Measurements from ENCODE around the gene MRNIP.
A peak's percentile ranks its signal among the peaks of the same experiment; 100 is the strongest.
"Not testable (repeated sequence)": the region's sequence is repeated elsewhere in the genome, so short reads cannot be mapped to it uniquely, and the experiment has no call there.

The MRNIP gene

GRCh38 chr5:179802207-179802883 is 56.3 kb downstream of the MRNIP start:
- DNase-seq = no peak

- peak; percentile 79 to 88 for DNase-seq
Measured at GRCh38 chr5:179801304-179802206, 57.1 kb downstream of the MRNIP start.

- DNase-seq = no peak
Measured at GRCh38 chr5:179800696-179801201, 57.9 kb downstream of the MRNIP start.

GRCh38 chr5:179800071-179800695 is 58.4 kb downstream of the MRNIP start:
- DNase-seq = no peak

- DNase-seq = no peak
Measured at GRCh38 chr5:179799644-179799973, 59.0 kb downstream of the MRNIP start.

GRCh38 chr5:179798771-179799643 is 59.6 kb downstream of the MRNIP start:
- no peak for DNase-seq

GRCh38 chr5:179798144-179798770 is 60.4 kb downstream of the MRNIP start:
- DNase-seq = no peak

GRCh38 chr5:179797741-179798140 is 60.9 kb downstream of the MRNIP start:
- DNase-seq = no peak

- DNase-seq = no peak
Measured at GRCh38 chr5:179796877-179797608, 61.6 kb downstream of the MRNIP start.

- DNase-seq = peak; percentile 66 to 68
Measured at GRCh38 chr5:179795863-179796833, 62.5 kb downstream of the MRNIP start.

GRCh38 chr5:179795049-179795862 is 63.4 kb downstream of the MRNIP start:
- DNase-seq = no peak

GRCh38 chr5:179794575-179794974 is 64.0 kb downstream of the MRNIP start:
- no peak for DNase-seq

- no peak for DNase-seq
Measured at GRCh38 chr5:179794171-179794570, 64.4 kb downstream of the MRNIP start.

GRCh38 chr5:179793468-179794139 is 65.0 kb downstream of the MRNIP start, which contains the start of gene LTC4S:
Gene LTC4S (plus strand): TSS chr5:179793986. CDS start chr5:179794081, 95 bp downstream.
- peak in 1 of 2 donors; percentile 36 for DNase-seq

- DNase-seq = no peak
Measured at GRCh38 chr5:179792612-179793467, 65.8 kb downstream of the MRNIP start.

- DNase-seq = no peak
Measured at GRCh38 chr5:179791881-179792611, 66.6 kb downstream of the MRNIP start.

GRCh38 chr5:179789278-179789677 is 69.3 kb downstream of the MRNIP start:
- DNase-seq = not testable (repeated sequence)
